Glutamatergic neuron (in vitro differentiated cells): ENCODE measurements around the gene HES7. TPM values are rescaled to one million over a fixed set of nuclear protein-coding genes. Genes with fewer than 3 reads are reported as not detected.

Source experiments
- DNase-seq: peaks from one replicate; pipeline ENCODE4 v3.0.0; 2022
- H3K27ac Mint-ChIP-seq: one replicate; pipeline ENCODE4 v1.8.0; 2020; ENCODE audit warnings: mild to moderate bottlenecking, mixed read lengths, inconsistent platforms; ENCODE audit not compliant: unreplicated experiment
- H3K27me3 Mint-ChIP-seq: one replicate; pipeline ENCODE4 v1.8.0; 2020; ENCODE audit warnings: mild to moderate bottlenecking, moderate library complexity, mixed read lengths, inconsistent platforms; ENCODE audit not compliant: unreplicated experiment
- H3K36me3 Mint-ChIP-seq: one replicate; pipeline ENCODE4 v1.8.0; 2020; ENCODE audit warnings: mild to moderate bottlenecking, mixed read lengths, inconsistent platforms; ENCODE audit not compliant: unreplicated experiment
- H3K4me1 Mint-ChIP-seq: one replicate; pipeline ENCODE4 v1.8.0; 2020; ENCODE audit warnings: mild to moderate bottlenecking, low read depth, mixed read lengths, inconsistent platforms; ENCODE audit not compliant: unreplicated experiment
- H3K4me3 Mint-ChIP-seq: one replicate; pipeline ENCODE4 v1.8.0; 2020; ENCODE audit warnings: mild to moderate bottlenecking, mixed read lengths, inconsistent platforms; ENCODE audit not compliant: unreplicated experiment
- H3K9me3 Mint-ChIP-seq: one replicate; pipeline ENCODE4 v1.8.0; 2020; ENCODE audit warnings: mild to moderate bottlenecking, moderate library complexity, mixed read lengths, inconsistent platforms; ENCODE audit not compliant: unreplicated experiment
- total RNA-seq: library from RNA; stranded (reverse); fragmentation: NEBNext Ultra II Directional; extraction: Animal tissue kit (Norgen Biotek cat#: 25700); gene quantifications from one replicate; pipeline ENCODE4 v1.2.1, GENCODE V29; 2021; ENCODE audit not compliant: unreplicated experiment
- TF ChIP-seq, protein P1 (sequence below): fragments of 200-600 bp; sonication (generic); IDR thresholded peaks from one replicate; pipeline ENCODE4 v1.5.0; 2021; ENCODE audit not compliant: partially characterized antibody, unreplicated experiment

The HES7 gene
- total RNA-seq, 1 donor from 2014 or later: 2.2 TPM

DNA sequence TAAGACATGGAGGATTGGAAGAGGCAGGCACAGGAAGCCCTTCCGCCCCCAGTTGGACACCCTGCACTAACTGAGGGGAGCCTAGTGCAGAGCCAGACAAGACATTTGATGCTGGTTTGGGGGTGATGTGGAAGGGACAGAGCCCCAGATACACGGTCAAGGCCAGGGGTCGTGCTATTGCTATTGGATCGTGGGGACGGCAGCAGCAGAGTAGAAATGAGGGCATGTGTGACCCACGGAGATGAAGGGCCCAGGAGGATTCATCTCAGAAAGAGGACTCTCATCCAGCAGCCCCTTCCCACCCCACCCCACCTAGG, 40.9 kb upstream of the HES7 start:
- TF ChIP-seq, protein P1, sequence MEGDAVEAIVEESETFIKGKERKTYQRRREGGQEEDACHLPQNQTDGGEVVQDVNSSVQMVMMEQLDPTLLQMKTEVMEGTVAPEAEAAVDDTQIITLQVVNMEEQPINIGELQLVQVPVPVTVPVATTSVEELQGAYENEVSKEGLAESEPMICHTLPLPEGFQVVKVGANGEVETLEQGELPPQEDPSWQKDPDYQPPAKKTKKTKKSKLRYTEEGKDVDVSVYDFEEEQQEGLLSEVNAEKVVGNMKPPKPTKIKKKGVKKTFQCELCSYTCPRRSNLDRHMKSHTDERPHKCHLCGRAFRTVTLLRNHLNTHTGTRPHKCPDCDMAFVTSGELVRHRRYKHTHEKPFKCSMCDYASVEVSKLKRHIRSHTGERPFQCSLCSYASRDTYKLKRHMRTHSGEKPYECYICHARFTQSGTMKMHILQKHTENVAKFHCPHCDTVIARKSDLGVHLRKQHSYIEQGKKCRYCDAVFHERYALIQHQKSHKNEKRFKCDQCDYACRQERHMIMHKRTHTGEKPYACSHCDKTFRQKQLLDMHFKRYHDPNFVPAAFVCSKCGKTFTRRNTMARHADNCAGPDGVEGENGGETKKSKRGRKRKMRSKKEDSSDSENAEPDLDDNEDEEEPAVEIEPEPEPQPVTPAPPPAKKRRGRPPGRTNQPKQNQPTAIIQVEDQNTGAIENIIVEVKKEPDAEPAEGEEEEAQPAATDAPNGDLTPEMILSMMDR: no peak
- no peak for DNase-seq
- Mint-ChIP-seq H3K4me3 (peak overlapping the region; percentile 74), H3K27me3 (peaks cover 6% of the 10 kb centered on the region), H3K36me3 (no peaks in the 10 kb centered on the region), H3K9me3 (peaks cover 10% of the 10 kb centered on the region), H3K27ac (peak overlapping the region; percentile 92), H3K4me1 (peaks cover 28% of the 10 kb centered on the region)

- peaks cover 28% of the 10 kb centered on the region for H3K4me1 Mint-ChIP-seq
- peaks cover 6% of the 10 kb centered on the region for H3K27me3 Mint-ChIP-seq
- TF ChIP-seq, protein P1: no peak
- H3K36me3 Mint-ChIP-seq: no peaks in the 10 kb centered on the region
- H3K4me3 Mint-ChIP-seq: peak overlapping the region; percentile 89
- peak; percentile 47 for DNase-seq
- peaks cover 10% of the 10 kb centered on the region for H3K9me3 Mint-ChIP-seq
- peak overlapping the region; percentile 92 for H3K27ac Mint-ChIP-seq
These were observed 40.3 kb upstream of the HES7 start for GRCh38 chr17:8163978-8164814.

- H3K27ac Mint-ChIP-seq: peak overlapping the region; percentile 92
- TF ChIP-seq, protein P1: no peak
- H3K27me3 Mint-ChIP-seq: peaks cover 6% of the 10 kb centered on the region
- H3K4me1 Mint-ChIP-seq: peaks cover 28% of the 10 kb centered on the region
- peaks cover 10% of the 10 kb centered on the region for H3K9me3 Mint-ChIP-seq
- H3K36me3 Mint-ChIP-seq: no peaks in the 10 kb centered on the region
- peak; percentile 88 for DNase-seq
- H3K4me3 Mint-ChIP-seq: peak overlapping the region; percentile 89
These were observed 39.4 kb upstream of the HES7 start for GRCh38 chr17:8162997-8163977.

- peak within 1 kb of the TSS; percentile 89 for H3K4me3 Mint-ChIP-seq
These were observed 38.5 kb upstream of the HES7 start, which contains the start of gene VAMP2 for GRCh38 chr17:8162233-8162996. VAMP2 (minus strand) TSS chr17:8162948; CDS start chr17:8162879, 69 bp downstream.

More at GRCh38 chr17:8162233-8162996, 38.5 kb upstream of the HES7 start, which contains the start of gene VAMP2:
- TF ChIP-seq, protein P1: no peak
- Mint-ChIP-seq H3K4me1 (peaks cover 28% of the 10 kb centered on the region), H3K27me3 (peaks cover 6% of the 10 kb centered on the region), H3K36me3 (no peaks in the 10 kb centered on the region), H3K9me3 (peaks cover 10% of the 10 kb centered on the region), H3K27ac (peak within 1 kb of the TSS; percentile 92)
- no peak for DNase-seq
